ENCODE results near the gene TRIM2.

TRIM2 gene

DNA sequence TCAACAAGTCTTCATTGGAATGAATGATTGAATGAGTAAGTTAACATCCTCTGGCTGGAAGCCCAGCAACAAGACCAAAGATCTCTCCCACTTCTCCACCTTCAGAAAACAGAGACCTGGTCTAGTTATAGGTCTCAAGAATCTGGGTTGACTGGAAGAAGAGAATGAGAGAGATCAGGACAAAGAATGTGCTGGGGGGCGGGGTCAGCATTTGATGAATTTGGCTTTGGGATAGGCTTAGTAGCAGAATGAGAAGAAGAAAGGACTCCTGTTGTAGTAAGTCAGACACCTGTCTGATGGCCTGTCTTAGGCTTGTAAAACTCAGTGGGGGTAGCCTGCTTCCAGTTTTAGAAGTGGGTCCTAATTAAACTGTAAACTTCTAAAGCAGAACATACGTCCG, 51.0 kb downstream of the TRIM2 start:
- no peak for DNase-seq

DNA sequence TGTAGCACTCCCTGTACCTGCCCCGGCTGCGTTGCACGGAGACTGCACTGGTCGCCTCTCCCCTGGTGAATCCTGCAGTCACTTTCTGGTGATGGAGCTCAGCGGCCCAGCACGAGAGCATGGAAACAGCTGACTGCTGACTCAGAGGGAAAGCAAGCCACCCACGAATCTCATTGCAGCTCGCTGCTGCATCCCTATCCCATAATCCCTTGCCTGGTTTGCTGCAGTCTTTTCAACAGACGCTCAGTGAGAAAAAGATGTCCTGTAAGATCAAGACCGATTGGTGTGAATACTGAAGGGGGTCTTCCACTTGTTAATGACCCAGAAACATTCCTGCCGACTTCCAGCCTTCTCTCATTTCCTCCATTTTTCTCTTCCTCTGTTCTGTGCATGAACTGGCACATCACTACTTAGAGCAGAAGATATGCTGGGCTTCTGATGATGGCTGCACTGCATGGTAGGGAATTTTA, 52.9 kb downstream of the TRIM2 start:
- no peak for DNase-seq

DNA sequence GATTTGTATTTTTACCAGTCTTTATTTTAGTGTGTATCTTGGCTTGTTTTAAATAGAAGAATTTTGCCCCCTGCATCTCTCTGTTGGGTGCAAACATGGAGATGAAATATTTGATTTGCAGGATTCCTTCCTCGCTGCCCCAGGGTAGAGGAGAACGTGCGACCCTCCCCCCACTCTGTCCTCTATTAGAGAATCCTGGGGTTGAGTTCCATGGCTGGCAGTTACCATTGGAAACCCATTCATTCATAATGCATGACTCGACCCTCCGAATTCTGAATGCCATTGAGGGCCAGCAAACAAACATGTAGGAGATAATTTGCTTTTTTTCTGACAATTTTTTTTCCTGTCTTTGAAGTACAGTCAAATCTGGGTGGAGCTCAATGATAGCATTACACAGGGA, 53.7 kb downstream of the TRIM2 start:
- no peak for DNase-seq

DNA sequence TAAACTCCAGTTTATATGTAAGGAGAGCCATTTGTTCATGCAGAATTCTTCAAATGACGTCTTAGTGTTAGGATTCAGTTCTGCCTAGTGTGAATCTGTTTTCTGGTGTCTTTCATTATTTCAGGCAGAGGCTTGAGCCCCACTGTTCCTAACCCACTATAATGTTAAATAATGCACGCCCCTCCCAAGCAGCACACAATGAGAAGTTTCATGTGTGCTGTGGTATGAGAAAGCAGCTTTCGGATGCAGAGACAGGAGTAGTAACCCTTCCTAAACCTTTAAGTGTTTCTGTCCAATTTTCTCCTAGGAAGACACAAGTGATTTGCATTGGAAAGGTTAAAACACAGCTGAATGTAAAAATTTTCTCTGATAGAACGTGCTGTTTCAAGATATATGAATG, 54.5 kb downstream of the TRIM2 start:
- no peak for DNase-seq

DNA sequence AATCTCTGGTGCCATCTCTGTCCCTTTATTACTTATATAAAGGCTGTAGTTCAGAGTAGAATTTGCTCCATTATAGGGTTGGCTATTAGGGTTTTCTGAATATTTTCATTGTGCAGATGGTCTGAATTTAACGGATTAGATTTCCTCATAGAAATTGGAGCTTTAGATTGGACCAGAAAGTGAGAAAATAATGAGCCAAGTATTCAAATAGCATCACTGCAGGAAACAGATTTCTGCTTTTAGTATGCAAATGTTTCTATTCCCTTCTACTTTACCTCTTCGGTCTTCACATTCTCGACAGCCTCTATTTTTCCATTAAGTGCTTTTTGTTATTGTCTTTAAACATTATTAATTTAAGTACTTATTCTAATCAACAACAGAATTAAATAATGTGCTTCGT, 55.4 kb downstream of the TRIM2 start:
- no peak for DNase-seq

DNA sequence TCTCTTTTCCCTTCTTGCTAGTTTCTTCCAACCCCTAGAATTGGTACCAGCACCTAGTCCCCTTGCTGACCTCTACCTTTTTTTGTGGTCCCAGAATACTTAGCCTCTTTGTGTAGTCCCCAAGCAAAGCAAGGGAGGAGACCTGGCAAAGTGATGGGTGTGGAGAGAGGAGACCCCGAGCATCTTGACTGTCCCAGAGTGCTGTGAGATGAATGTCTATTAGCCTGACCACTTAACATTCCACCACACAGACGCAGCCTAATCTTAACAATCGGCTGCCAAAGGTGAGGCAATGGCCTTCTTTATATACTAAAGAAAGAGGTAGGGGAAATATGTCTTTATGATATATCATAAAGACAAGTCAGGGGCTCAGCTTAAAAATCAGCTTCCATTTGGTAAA, 55.9 kb downstream of the TRIM2 start:
- no peak for DNase-seq

DNA sequence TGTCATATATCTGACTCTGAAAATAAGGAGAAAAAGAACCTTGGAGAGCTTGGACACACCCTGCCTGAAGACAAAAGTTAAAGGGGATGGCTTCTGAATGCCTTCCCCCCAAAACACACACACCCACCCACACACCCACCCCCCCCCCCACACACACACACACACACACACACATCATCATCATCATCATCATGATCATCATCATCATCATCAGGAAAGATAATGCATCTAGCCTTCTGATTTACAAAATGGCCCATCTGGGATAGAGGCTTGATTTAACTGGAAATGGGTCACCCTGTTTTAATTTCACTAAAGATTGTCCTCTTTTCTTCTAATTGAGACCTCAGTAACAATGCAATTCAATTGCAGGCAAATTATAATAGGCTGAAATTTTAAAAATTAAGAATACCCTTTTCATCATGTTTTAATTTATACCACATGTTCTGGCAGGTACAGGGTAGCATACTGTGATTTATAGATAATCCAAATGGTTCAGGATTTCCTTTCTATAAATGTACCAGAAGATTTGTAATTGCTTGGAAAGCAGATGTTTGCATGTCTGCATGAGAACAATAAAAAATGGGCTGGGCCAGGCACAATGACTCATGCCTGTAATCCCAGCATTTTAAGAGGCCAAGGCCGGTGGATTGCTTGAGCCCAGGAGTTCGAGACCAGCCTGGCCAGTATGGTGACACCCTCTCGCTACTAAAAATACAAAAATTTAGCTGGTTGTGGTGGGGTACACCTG, 56.5 kb downstream of the TRIM2 start:
- no peak for DNase-seq

DNA sequence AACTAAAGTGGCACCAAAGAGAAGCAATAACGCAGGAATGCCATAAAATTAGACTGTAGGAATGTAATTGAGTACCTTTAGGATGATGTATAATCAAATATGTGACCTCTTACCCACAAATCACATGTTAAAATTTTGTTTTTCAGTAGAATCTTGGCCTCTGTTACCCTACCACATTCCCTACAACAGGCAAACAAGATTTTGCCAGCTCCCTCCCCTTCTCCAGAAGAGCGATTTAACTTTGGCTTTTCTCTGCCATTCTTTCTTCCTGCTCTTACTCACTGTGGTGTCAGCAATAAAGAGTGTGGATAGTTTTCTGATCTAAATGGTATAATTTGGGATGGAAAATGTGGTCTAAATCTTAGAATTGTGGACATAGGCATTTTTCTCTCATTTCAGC, 57.2 kb downstream of the TRIM2 start:
- no peak for DNase-seq

DNA sequence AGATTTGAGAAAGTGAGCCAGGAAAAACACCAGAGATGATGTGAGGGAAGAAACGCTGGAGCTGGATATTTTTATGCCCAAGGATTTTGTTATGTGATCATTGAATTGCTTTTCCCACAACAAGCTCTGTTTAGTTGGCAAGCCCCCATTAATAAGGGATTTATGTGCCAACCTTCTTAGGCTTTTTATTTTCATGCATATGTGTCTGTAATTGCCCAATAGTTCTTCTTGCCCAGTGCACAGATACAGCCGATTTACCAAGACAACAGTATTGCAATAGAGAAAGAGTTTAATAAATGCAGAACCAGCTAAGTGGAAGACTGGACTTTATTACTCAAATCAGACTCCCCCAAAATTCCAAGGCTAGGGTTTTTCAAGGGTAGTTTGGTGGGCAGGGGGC, 57.7 kb downstream of the TRIM2 start:
- no peak for DNase-seq

DNA sequence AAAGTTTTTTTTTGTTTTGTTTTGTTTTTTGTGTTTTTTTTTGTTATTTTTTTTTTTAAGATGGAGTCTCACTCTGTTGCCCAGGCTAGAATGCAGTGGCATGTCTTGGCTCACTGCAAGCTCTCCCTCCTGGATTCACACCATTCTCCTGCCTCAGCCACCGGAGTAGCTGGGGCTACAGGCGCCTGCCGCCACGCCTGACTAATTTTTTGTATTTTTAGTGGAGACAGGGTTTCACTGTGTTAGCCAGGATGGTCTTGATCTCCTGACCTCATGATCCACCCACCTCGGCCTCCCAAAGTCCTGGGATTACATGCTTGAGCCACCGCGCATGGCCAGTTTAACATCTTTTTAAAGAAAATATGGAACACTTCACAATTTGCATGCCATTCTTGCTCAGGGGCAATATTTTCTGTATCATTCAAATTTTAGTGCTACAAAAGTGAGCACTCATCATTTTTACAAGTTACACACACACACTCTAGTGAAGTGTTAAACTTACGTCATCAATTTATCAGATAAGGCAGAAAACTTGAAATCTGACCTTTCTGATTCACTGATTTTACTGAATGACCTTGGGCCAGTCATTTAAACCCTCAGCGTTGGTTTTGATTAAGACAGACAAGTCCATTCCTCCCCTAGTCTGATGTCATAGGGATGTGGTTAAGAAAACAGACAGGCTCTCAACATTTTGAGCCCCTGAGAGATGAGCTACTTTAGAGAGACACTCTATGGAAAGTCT, 61.2 kb downstream of the TRIM2 start:
- no peak for DNase-seq

DNA sequence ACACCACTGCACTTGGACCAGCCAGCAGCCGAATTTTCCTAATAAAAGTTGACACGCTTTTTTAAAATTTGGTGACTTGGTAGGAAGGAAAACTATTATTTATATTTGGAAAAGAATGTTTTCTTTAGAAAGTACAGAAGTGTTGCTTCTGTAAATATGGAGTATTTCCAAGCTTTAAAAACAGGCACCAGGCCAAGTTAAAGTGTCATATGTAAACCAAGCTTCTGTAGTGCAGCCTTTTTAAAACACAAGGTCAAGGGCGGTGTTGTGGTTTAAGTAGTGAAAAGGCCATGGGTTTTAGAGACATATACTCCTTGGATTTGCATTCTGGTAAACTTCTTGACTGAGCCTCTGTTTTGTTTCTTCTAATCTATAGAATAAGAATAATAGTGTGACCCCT, 62.7 kb downstream of the TRIM2 start:
- no peak for DNase-seq

DNA sequence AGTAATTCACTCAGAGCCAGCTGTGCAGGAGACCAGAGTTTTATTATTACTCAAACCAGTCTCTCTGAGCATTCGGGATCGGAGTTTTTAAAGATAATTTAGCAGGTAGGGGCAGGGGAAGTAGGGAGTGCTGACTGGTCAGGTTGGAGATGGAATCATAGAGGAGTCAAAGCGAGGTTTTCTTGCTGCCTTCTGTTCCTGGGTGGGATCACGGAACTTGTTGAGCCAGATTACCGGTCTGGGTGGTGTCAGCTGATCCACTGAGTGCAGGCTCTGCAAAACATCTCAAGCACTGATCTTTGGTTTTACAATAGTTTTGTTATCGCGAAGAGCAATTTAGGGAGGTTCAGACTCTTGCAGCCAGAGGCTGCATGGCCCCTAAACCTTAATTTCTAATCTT, 63.6 kb downstream of the TRIM2 start:
- DNase-seq = no peak

DNA sequence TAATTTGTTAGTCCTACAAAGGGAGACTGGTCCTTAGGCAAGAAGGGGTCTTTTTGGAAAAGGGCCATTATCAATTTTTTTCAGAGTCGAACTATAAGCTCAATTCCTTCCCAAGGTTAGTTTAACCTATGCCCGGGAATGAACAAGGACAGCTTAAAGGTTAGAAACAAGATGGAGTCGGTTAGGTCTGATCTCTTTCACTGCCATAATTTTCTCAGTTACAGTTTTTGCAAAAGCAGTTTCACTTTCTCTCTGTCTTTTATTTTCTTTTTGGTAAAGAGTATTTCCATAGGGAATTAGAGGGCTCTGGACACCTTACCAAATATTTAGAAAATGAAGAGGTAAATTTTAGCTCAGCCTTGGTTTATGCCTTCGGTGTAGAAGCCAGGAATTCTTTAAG, 64.1 kb downstream of the TRIM2 start:
- no peak for DNase-seq

DNA sequence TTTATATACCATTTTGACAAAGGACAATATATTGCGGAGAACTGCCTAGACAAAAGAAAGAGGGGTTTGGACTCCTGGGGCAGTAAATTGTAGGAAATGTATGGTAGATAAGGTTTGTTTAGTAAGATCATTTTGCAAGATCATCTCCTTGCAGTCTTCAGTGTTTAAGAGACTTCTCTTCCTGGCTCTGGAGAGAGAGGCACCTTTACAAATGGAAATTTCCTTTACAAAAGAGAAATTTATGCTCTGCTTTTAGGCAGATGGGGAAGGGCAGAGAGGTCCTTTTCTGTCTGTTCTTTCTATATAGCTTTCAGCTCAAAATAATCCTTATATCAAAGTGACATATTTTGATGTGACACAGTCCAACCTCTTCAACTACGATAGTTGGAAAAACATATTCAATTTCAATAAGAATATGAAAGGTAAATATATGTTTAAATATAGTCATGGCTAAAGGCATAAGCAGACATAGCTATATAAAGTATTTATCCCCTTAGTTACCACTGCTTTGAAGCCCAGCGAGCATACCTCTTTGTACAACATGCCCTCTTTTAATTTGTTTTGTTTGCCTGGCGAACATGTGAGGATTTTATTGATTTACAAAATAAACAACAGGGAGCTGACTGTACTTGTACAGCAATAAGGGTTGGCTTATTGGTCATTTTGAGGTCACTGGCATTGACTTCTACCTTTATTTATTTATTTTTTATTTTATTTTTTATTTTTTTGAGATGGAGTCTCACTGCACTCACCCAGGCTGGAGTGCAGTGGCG, 65.2 kb downstream of the TRIM2 start:
- no peak for DNase-seq

DNA sequence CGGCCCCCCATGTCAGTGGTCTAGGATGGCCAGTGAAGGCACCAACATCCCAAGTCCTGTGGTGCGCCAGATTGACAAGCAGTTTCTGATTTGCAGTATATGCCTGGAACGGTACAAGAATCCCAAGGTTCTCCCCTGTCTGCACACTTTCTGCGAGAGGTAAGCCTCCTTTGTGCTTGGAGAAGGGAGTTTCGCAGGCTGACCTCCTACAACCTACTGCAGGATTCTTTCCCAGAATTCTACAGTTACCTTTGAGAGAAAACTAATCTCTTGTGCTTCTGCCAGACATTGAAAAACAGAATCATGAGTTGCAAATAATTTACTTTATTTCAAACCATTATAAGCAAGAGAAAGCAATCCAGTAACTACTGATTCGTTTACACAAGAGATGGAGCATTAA, 66.1 kb downstream of the TRIM2 start:
- DNase-seq = no peak

DNA sequence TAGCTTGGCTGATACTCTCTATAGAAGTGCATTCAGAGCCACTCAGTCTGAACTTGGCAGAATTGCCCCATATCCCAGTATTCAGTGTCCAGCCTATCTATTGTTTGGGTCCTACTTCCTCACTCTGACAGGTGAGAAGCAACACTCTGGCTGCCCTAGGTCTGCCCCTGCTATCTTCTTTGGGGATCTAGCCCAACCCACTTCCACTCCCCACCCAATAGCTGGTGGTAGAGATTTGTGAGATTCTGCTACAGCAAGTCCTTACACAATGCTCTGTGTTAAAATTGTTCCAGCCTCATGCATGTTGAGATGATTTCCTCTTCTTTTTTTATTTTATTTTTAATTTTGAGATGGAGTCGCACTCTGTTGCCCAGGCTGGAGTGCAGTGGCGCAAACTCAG, 67.6 kb downstream of the TRIM2 start:
- DNase-seq = no peak

DNA sequence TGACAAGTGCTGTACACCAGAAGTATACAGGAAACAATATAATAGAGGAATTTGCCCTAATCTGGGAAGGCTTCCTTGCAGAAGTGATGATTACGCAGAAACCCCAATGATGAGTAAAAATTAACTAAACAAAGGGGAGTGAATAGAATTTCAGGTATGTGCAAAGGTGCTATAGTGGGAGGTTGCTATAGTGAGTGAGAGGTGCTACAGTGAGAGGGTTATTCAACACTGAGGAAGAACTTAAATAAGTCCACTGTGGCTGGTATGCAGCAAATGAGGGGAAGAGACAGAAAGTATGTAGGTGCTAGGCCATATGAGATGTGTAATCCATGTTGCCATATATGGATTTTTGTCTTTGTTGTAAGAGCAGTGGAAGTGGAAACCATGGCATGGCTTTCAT, 69.5 kb downstream of the TRIM2 start:
- no peak for DNase-seq

DNA sequence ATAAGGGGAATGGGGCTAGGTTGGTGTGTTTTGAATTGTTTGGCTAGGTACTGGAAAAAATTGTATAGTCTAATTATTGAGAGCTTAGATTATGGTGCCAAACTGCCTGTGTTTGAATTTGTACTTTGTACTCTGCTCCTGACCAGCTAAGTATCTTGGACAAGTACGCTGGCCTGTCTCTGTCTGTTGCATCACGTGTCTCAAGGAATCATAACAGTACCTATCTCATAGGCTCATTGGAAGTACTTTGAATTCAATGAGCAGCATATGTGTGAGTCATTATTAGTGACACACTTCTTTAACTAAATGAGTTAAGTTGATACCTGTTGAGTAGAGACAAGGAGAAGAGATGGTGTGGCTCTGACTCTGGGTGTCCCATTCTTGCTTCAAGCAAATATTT, 70.7 kb downstream of the TRIM2 start:
- DNase-seq = no peak

DNA sequence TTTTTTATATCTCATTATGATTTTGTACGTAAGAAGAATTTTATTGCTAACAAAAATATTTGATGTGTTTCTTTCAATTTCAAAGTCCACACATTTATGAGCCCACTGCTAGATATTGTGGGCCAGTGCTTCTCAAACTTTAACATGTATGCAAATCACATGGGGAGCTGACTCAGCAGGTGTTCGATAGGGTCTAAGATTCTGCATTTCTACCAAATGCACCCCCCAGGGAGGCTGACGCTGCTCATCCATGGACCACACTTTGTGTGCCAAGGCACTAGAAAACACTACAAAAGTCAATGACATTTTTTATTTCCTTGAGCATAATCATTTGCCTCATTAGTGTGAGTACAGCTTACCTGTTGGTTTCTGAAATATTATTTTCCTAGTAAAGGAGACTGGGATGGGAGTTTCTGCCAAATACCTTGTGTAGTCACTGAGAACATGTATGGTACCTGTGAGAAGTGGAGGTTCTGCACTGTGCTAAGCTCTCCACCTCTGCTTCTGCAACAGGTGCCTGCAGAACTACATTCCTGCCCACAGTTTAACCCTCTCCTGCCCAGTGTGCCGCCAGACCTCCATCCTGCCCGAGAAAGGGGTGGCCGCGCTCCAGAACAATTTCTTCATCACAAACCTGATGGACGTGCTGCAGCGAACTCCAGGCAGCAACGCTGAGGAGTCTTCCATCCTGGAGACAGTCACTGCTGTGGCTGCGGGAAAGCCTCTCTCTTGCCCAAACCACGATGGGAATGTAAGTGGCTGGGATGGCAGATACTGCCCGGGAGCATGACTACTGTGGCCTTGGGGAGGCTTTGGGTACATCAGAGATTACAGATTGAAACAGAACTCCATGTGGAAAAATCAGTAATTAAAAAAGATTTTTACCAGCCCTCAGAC, 71.4 kb downstream of the TRIM2 start:
- DNase-seq = peak; percentile 43

DNA sequence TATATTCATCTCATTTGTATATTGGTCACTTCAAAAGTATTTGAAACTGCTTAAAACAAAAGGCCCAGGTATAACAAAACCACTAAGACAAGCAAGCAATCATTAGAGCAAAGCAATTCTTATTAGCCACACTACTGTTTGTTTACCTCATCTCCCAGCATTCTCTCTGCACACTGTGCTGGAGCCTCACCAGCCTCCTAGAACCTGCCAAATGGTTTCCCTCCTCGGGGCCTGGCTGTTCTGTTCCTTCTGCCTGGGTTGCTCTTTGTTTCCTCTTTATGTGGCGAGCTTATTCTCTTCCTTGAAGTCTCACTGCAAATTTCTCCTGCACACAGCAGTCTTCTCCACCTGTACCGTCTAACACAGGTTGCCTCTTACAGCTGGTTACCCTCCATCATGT, 72.7 kb downstream of the TRIM2 start:
- no peak for DNase-seq

DNA sequence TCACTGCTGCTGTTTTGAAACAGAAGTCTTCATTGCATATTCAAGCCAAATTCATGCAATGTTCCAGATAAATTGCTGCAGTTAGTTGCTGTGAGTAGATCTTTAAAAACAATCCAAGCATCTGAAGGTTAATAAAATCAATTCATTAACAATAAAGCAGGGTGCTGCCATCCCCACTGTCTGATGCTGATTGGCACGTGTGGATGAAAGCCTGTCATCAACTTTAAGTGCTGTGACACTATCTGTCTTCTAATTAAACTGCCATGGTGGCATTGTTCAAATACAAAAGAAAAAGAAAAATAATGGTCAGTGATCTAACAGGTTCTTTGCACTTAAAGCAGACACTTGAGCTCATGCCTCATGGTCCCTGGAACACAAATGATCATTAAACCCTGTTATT, 77.2 kb downstream of the TRIM2 start:
- no peak for DNase-seq

DNA sequence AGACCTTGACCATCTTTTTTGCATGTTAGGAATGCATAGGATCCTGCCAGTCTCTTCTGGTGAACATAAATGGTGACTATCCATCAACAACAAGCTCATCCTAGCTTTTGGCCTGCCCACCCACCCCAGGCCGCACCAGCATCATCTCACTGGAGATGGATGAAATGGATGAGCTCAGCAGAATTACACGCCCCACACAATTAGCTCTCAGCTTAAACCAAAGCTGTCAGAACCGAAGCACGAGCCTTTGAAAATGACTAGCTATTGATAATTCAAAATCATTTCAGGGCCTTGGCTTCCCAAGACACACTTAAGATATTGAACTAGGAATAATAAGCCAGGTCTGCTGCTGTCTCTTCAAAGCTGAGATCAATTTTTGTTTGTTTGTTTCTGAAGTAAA, 77.8 kb downstream of the TRIM2 start:
- DNase-seq = no peak

DNA sequence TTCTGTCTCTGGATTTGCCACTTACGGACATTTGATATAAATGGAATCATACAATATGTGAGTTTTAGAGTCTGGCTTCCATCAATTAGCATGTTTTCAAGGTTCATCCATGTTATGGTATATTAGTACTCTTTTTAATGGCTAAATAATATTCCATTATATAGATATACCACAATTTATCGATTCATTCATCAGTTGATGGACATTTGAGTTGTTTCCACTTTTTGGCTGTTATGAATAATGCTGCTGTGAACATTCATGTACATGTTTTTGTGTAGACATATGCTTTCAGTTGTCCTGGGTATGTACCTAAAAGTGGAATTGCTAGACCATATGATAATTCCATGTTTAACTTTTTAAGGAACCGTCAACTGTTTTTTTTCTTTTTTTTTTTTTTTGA, 79.0 kb downstream of the TRIM2 start:
- no peak for DNase-seq

All from DMS79 treated with DMSO at 0.1 percent for 48 hours (cell line).